SK-N-SH treated with all-trans-retinoic acid at 6 μM for 48 hours (cell line): Measurements from ENCODE around the gene IKZF2.

Experiments used
- CSRNP3 ChIP-seq: fragments of 250-450 bp; sonication (Bioruptor Pico); IDR thresholded peaks from 2 replicates; pipeline ENCODE4 v1.5.1; 2021; ENCODE audit warnings: mild to moderate bottlenecking, moderate library complexity
- ESRRG ChIP-seq: fragments of 250-450 bp; sonication (Bioruptor Pico); IDR thresholded peaks from 2 replicates; pipeline ENCODE4 v1.6.1; 2021; ENCODE audit warnings: mild to moderate bottlenecking
- TF ChIP-seq, protein P1 (sequence below): fragments of 250-450 bp; sonication (Bioruptor Pico); IDR thresholded peaks from 2 replicates; pipeline ENCODE4 v1.8.0; 2020; ENCODE audit warnings: mild to moderate bottlenecking, moderate library complexity, borderline replicate concordance
- TF ChIP-seq, protein P2 (sequence below): fragments of 250-450 bp; sonication (Bioruptor Pico); IDR thresholded peaks from 2 replicates; pipeline ENCODE4 v1.5.1; 2020; ENCODE audit warnings: low read depth, mild to moderate bottlenecking, moderate library complexity

- TF ChIP-seq, protein P1, sequence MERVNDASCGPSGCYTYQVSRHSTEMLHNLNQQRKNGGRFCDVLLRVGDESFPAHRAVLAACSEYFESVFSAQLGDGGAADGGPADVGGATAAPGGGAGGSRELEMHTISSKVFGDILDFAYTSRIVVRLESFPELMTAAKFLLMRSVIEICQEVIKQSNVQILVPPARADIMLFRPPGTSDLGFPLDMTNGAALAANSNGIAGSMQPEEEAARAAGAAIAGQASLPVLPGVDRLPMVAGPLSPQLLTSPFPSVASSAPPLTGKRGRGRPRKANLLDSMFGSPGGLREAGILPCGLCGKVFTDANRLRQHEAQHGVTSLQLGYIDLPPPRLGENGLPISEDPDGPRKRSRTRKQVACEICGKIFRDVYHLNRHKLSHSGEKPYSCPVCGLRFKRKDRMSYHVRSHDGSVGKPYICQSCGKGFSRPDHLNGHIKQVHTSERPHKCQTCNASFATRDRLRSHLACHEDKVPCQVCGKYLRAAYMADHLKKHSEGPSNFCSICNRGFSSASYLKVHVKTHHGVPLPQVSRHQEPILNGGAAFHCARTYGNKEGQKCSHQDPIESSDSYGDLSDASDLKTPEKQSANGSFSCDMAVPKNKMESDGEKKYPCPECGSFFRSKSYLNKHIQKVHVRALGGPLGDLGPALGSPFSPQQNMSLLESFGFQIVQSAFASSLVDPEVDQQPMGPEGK (CRISPR knock-in tag): no peak
- TF ChIP-seq ESRRG: no peak
- TF ChIP-seq, protein P2, sequence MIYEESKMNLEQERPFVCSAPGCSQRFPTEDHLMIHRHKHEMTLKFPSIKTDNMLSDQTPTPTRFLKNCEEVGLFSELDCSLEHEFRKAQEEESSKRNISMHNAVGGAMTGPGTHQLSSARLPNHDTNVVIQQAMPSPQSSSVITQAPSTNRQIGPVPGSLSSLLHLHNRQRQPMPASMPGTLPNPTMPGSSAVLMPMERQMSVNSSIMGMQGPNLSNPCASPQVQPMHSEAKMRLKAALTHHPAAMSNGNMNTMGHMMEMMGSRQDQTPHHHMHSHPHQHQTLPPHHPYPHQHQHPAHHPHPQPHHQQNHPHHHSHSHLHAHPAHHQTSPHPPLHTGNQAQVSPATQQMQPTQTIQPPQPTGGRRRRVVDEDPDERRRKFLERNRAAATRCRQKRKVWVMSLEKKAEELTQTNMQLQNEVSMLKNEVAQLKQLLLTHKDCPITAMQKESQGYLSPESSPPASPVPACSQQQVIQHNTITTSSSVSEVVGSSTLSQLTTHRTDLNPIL (CRISPR knock-in tag): no peak
- no peak for TF ChIP-seq CSRNP3 (CRISPR knock-in tag)
These were observed 10.5 kb upstream of the IKZF2 start for GRCh38 chr2:213161759-213162515.
